K562 (cell line): ENCODE measurements around the gene FNBP1. TPM values are rescaled to one million over a fixed set of nuclear protein-coding genes. Genes with fewer than 3 reads are reported as not detected.

Experiments used
- CCAR2 ChIP-seq: fragments of 200-400 bp; formaldehyde crosslinking; IDR thresholded peaks from 2 replicates; pipeline ENCODE4 v1.6.1; 2017; ENCODE audit warnings: mild to moderate bottlenecking, low read depth, low read length
- COPS2 ChIP-seq: fragments of 450-650 bp; conservative IDR thresholded peaks from 2 replicates; pipeline ENCODE4 v1.6.1; 2016; ENCODE audit warnings: mild to moderate bottlenecking, moderate library complexity
- NR2C1 ChIP-seq, 2 experiments: fragments of 450-650 bp; IDR thresholded peaks; 2 replicates each; pipeline ENCODE4 v1.6.1; 2017; ENCODE audit warnings: mild to moderate bottlenecking in 2 of 2, antibody characterized with exemption in 1 of 2, inconsistent platforms in 1 of 2, missing compliant biosample characterization in 1 of 2, missing genetic modification characterization in 1 of 2
- NR3C1 ChIP-seq: sonication (generic); formaldehyde crosslinking; IDR thresholded peaks from 2 replicates; pipeline ENCODE4 v1.8.1; 2022; ENCODE audit warnings: missing genetic modification reagents
- RFX5 ChIP-seq: IDR thresholded peaks from 2 replicates; pipeline ENCODE4 v1.6.1; 2011; ENCODE audit warnings: low read depth, mild to moderate bottlenecking, improper control_type of control experiment, low read length
- SIRT6 ChIP-seq: IDR thresholded peaks from one replicate; pipeline ENCODE4 v1.6.1; 2012; ENCODE audit warnings: low read depth, mild to moderate bottlenecking, control low read depth, inconsistent platforms, low read length, moderate library complexity
- TSC22D4 ChIP-seq: fragments of 450-650 bp; IDR thresholded peaks from 2 replicates; pipeline ENCODE4 v1.6.1; 2016; ENCODE audit warnings: missing genetic modification characterization, missing biosample characterization, control low read depth
- U2AF2 ChIP-seq: fragments of 200-400 bp; formaldehyde crosslinking; optimal IDR thresholded peaks from 2 replicates; pipeline ENCODE3; 2017; ENCODE audit warnings: low read depth, mild to moderate bottlenecking, low read length
- YY1 ChIP-seq, 3 experiments: IDR thresholded peaks; 2 replicates each; pipeline ENCODE4 v1.6.1; 2011; ENCODE audit warnings: low read length in 2 of 3, mild to moderate bottlenecking in 2 of 3, moderate library complexity in 2 of 3, borderline replicate concordance in 1 of 3, control low read depth in 1 of 3, low read depth in 1 of 3; ENCODE audit not compliant: insufficient read depth in 3 of 3, insufficient replicate concordance in 2 of 3, control insufficient read depth in 1 of 3, insufficient read length in 1 of 3; ENCODE audit errors: extremely low read depth in 1 of 3
- ZNF644 ChIP-seq: fragments of 200-800 bp; sonication (Bioruptor generic); IDR thresholded peaks from 2 replicates; pipeline ENCODE4 v1.6.1; 2016; ENCODE audit warnings: low read depth, missing genetic modification characterization, missing compliant biosample characterization
- ZNF695 ChIP-seq: fragments of 450-650 bp; formaldehyde crosslinking; IDR thresholded peaks from 2 replicates; pipeline ENCODE4 v1.4.0; 2020; ENCODE audit warnings: mild to moderate bottlenecking, moderate library complexity
- ZNF764 ChIP-seq: fragments of 250-450 bp; sonication (Bioruptor Pico); IDR thresholded peaks from 2 replicates; pipeline ENCODE4 v1.4.0; 2020; ENCODE audit warnings: low read depth, mild to moderate bottlenecking, moderate library complexity
- polyA plus RNA-seq, 8 experiments: library from polyadenylated mRNA; depleted of rRNA in 4 of 8; stranded (reverse) in 5 of 8; unstranded in 3 of 8; fragments of >200 nt; fragmentation: Nextera tagmentation in 2 of 8; fragmentation: Illumina TruSeq in 1 of 8; extraction: Ambion mirVana in 2 of 8; extraction: Trizol in 1 of 8; gene quantifications; 2 replicates each; pipeline versions ENCODE4 v1.2.1 to v1.2.3, GENCODE V29; 2011 to 2014; ENCODE audit warnings: inconsistent platforms in 1 of 8, missing spikeins in 1 of 8
- total RNA-seq, 7 experiments: library from RNA; depleted of rRNA in 6 of 7; stranded (reverse); fragments of >200 nt in 6 of 7; fragmentation: Illumina TruSeq in 2 of 7; extraction: Trizol in 2 of 7; gene quantifications; 2 replicates each; pipeline versions ENCODE4 v1.2.1 to v1.2.3, GENCODE V29; 2011 to 2021; ENCODE audit warnings: low replicate concordance in 1 of 7
- TF ChIP-seq, protein P1 (sequence below): IDR thresholded peaks from 2 replicates; pipeline ENCODE4 v1.6.1; 2012; ENCODE audit warnings: low read depth, low read length, improper control_type of control experiment, borderline replicate concordance
- TF ChIP-seq, protein P2 (sequence below): sonication (generic); formaldehyde crosslinking; IDR thresholded peaks from 2 replicates; pipeline ENCODE4 v1.8.1; 2023; ENCODE audit warnings: missing genetic modification reagents, mild to moderate bottlenecking, borderline replicate concordance
- TF ChIP-seq, protein P3 (sequence below): sonication (generic); formaldehyde crosslinking; IDR thresholded peaks from 2 replicates; pipeline ENCODE4 v1.8.1; 2023; ENCODE audit warnings: mild to moderate bottlenecking, missing genetic modification reagents

The FNBP1 gene
- total and polyA plus RNA-seq, 9 of the 15 experiments (the other 6 are each of a cell fraction or from before 2014, with no cell fraction given): 1.8 to 14.9 (median 7.6) TPM

DNA sequence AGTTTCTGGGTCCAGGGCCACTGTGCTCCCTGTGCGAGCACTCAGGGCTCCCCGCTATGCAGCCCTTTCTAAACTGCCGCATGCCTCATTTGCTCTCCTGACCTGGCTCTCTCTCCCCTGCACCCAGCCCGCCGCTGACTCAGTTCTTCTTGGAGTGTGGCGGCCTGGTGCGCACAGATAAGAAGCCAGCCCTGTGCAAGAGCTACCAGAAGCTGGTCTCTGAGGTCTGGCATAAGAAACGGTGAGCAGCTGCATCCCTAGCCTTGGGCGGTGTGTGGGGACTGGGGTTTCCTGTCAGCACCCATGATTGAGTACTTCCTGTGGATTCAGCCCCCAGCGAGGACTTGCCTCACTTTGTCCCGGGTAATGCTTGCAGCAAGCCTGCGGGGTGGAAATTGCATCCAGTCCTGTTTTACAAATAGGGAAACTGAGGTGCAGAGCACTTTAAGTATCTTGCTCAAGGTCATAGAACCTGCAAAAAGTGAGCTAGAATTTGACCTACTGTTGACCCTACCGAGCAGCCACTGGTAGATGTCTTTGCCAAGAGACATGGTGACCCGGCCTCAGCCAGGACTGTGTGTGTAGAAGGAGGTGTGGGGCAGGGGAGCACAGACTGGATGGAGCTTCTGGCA, 179.8 kb downstream of the FNBP1 start (continued):
- TF ChIP-seq, protein P1, sequence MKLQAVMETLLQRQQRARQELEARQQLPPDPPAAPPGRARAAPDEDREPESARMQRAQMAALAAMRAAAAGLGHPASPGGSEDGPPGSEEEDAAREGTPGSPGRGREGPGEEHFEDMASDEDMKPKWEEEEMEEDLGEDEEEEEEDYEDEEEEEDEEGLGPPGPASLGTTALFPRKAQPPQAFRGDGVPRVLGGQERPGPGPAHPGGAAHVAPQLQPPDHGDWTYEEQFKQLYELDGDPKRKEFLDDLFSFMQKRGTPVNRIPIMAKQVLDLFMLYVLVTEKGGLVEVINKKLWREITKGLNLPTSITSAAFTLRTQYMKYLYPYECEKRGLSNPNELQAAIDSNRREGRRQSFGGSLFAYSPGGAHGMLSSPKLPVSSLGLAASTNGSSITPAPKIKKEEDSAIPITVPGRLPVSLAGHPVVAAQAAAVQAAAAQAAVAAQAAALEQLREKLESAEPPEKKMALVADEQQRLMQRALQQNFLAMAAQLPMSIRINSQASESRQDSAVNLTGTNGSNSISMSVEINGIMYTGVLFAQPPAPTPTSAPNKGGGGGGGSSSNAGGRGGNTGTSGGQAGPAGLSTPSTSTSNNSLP: no peak; the same call in 1 of the 2 replicates
- TF ChIP-seq CCAR2 (no peak; the same call in 1 of the 2 replicates), ZNF764 (CRISPR knock-in tag) (no peak), YY1 (IDR thresholded peaks at IDR 0.05; ENCODE audit: borderline replicate concordance in 1 of 3, control insufficient read depth in 1 of 3, extremely low read depth in 1 of 3, insufficient read depth in 3 of 3, insufficient read length in 1 of 3, insufficient replicate concordance in 2 of 3, low read depth in 1 of 3, low read length in 2 of 3) (peak in 2 of 3 experiments; percentile 79 to 85), RFX5 (no peak), SIRT6 (no peak), NR3C1 (CRISPR knock-in tag) (no peak), COPS2 (no peak), NR2C1 (IDR thresholded peaks at IDR 0.05) (no peak), NR2C1 (tag; IDR thresholded peaks at IDR 0.05) (no peak), ZNF695 (peak; percentile 57; the same call in 1 of the 2 replicates), ZNF644 (tag) (peak; percentile 97), U2AF2 (no peak), TSC22D4 (no peak)
- TF ChIP-seq, protein P2, sequence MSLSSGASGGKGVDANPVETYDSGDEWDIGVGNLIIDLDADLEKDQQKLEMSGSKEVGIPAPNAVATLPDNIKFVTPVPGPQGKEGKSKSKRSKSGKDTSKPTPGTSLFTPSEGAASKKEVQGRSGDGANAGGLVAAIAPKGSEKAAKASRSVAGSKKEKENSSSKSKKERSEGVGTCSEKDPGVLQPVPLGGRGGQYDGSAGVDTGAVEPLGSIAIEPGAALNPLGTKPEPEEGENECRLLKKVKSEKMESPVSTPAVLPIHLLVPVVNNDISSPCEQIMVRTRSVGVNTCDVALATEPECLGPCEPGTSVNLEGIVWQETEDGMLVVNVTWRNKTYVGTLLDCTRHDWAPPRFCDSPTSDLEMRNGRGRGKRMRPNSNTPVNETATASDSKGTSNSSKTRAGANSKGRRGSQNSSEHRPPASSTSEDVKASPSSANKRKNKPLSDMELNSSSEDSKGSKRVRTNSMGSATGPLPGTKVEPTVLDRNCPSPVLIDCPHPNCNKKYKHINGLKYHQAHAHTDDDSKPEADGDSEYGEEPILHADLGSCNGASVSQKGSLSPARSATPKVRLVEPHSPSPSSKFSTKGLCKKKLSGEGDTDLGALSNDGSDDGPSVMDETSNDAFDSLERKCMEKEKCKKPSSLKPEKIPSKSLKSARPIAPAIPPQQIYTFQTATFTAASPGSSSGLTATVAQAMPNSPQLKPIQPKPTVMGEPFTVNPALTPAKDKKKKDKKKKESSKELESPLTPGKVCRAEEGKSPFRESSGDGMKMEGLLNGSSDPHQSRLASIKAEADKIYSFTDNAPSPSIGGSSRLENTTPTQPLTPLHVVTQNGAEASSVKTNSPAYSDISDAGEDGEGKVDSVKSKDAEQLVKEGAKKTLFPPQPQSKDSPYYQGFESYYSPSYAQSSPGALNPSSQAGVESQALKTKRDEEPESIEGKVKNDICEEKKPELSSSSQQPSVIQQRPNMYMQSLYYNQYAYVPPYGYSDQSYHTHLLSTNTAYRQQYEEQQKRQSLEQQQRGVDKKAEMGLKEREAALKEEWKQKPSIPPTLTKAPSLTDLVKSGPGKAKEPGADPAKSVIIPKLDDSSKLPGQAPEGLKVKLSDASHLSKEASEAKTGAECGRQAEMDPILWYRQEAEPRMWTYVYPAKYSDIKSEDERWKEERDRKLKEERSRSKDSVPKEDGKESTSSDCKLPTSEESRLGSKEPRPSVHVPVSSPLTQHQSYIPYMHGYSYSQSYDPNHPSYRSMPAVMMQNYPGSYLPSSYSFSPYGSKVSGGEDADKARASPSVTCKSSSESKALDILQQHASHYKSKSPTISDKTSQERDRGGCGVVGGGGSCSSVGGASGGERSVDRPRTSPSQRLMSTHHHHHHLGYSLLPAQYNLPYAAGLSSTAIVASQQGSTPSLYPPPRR (CRISPR knock-in tag): peak; percentile 100
- TF ChIP-seq, protein P3, sequence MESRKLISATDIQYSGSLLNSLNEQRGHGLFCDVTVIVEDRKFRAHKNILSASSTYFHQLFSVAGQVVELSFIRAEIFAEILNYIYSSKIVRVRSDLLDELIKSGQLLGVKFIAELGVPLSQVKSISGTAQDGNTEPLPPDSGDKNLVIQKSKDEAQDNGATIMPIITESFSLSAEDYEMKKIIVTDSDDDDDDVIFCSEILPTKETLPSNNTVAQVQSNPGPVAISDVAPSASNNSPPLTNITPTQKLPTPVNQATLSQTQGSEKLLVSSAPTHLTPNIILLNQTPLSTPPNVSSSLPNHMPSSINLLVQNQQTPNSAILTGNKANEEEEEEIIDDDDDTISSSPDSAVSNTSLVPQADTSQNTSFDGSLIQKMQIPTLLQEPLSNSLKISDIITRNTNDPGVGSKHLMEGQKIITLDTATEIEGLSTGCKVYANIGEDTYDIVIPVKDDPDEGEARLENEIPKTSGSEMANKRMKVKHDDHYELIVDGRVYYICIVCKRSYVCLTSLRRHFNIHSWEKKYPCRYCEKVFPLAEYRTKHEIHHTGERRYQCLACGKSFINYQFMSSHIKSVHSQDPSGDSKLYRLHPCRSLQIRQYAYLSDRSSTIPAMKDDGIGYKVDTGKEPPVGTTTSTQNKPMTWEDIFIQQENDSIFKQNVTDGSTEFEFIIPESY (CRISPR knock-in tag): peak; percentile 95
